Hepatocyte (in vitro differentiated cells): ENCODE results near the gene HTR2B. TPM values are rescaled to one million over a fixed set of nuclear protein-coding genes. Genes with fewer than 3 reads are reported as not detected.

ENCODE experiments used
- DNase-seq: peaks from one replicate; pipeline ENCODE4 v3.0.0-alpha.2; 2016; ENCODE audit warnings: low spot score
- H2AFZ ChIP-seq: fragments of 200-600 bp; sonication (generic); 2 replicates; pipeline ENCODE4 v1.6.0; 2016; ENCODE audit warnings: antibody characterized with exemption, mild to moderate bottlenecking
- H3K27ac ChIP-seq: fragments of 200-600 bp; sonication (generic); 2 replicates; pipeline ENCODE4 v1.5.1; 2016; ENCODE audit warnings: mild to moderate bottlenecking
- H3K27me3 ChIP-seq: fragments of 200-600 bp; sonication (generic); 2 replicates; pipeline ENCODE4 v1.6.1; 2016
- H3K36me3 ChIP-seq: fragments of 200-600 bp; sonication (generic); replicated peaks from 2 replicates; pipeline ENCODE4 v1.5.1; 2016; ENCODE audit warnings: low read depth; ENCODE audit not compliant: insufficient read depth
- H3K4me1 ChIP-seq: fragments of 200-600 bp; sonication (generic); 2 replicates; pipeline ENCODE4 v1.5.1; 2016; ENCODE audit warnings: mild to moderate bottlenecking, moderate library complexity; ENCODE audit not compliant: insufficient read depth
- H3K4me2 ChIP-seq: fragments of 200-600 bp; sonication (generic); 2 replicates; pipeline ENCODE4 v1.6.0; 2016
- H3K4me3 ChIP-seq: fragments of 200-600 bp; sonication (generic); 2 replicates; pipeline ENCODE4 v1.5.1; 2016; ENCODE audit warnings: mild to moderate bottlenecking
- H3K79me2 ChIP-seq: fragments of 200-600 bp; sonication (generic); 2 replicates; pipeline ENCODE4 v1.6.0; 2017; ENCODE audit warnings: mild to moderate bottlenecking
- H3K9me2 ChIP-seq: fragments of 200-600 bp; sonication (generic); replicated peaks from 2 replicates; pipeline ENCODE4 v1.6.0; 2017; ENCODE audit warnings: mild to moderate bottlenecking; ENCODE audit not compliant: insufficient read depth
- H3K9me3 ChIP-seq: fragments of 200-600 bp; sonication (generic); 2 replicates; pipeline ENCODE4 v1.5.1; 2016; ENCODE audit warnings: low read depth, mild to moderate bottlenecking
- H4K20me1 ChIP-seq: fragments of 200-600 bp; sonication (generic); 2 replicates; pipeline ENCODE4 v1.6.0; 2016; ENCODE audit warnings: mild to moderate bottlenecking; ENCODE audit not compliant: insufficient read depth, poor library complexity, severe bottlenecking
- CTCF ChIP-seq: fragments of 200-600 bp; sonication (generic); IDR thresholded peaks from 2 replicates; pipeline ENCODE4 v1.5.1; 2016; ENCODE audit warnings: antibody characterized with exemption, mild to moderate bottlenecking; ENCODE audit not compliant: poor library complexity
- EZH2 ChIP-seq: fragments of 200-600 bp; sonication (generic); IDR thresholded peaks from 2 replicates; pipeline ENCODE4 v1.6.1; 2016; ENCODE audit warnings: antibody characterized with exemption, mild to moderate bottlenecking, borderline replicate concordance
- EZH2phosphoT487 ChIP-seq: fragments of 200-600 bp; sonication (generic); IDR thresholded peaks from one replicate; pipeline ENCODE4 v1.6.1; 2018; ENCODE audit warnings: antibody characterized with exemption, mild to moderate bottlenecking, low read depth, moderate library complexity; ENCODE audit not compliant: unreplicated experiment, severe bottlenecking
- WGBS: methylation state at CpG from one replicate; pipeline ENCODE4 v1.1.6; 2016; ENCODE audit warnings: low lambda C conversion rate; ENCODE audit errors: missing lambda C conversion rate; 5-methylcytosine and 5-hydroxymethylcytosine counted together
- polyA plus RNA-seq: library from polyadenylated mRNA; unstranded; fragments of >200 nt; fragmentation: Nextera tagmentation; extraction: Ambion mirVana; gene quantifications from 2 replicates; pipeline ENCODE4 v1.2.1, GENCODE V29; 2016
- total RNA-seq: library from RNA; depleted of rRNA; stranded (reverse); fragments of >200 nt; gene quantifications from 2 replicates; pipeline ENCODE4 v1.2.3, GENCODE V29; 2014

Gene HTR2B
- total and polyA plus RNA-seq, 2 experiments from 2014 or later = 0.73 to 1.1 TPM

GRCh38 chr2:231126123-231126522, 1.3 kb upstream of the HTR2B start:
- no peak for DNase-seq
- H3K27ac ChIP-seq = no peak overlapping the region
- TF ChIP-seq EZH2phosphoT487 = no peak
- no peak for TF ChIP-seq CTCF
- no peak for TF ChIP-seq EZH2

GRCh38 chr2:231123362-231123898, 1.4 kb downstream of the HTR2B start:
- no peak for TF ChIP-seq EZH2
- TF ChIP-seq CTCF = no peak
- TF ChIP-seq EZH2phosphoT487 = no peak
- Histone ChIP-seq H3K79me2 (peaks cover 30% of the 10 kb centered on the region), H3K4me2 (peak overlapping the region; percentile 64), H2AFZ (no peak overlapping the region), H3K27ac (peak overlapping the region; percentile 37), H3K4me3 (no peak overlapping the region), H3K27me3 (no peaks in the 10 kb centered on the region), H3K9me2 (no peaks in the 10 kb centered on the region), H3K4me1 (peaks cover 25% of the 10 kb centered on the region), H3K36me3 (no peaks in the 10 kb centered on the region), H3K9me3 (no peaks in the 10 kb centered on the region), H4K20me1 (no peaks in the 10 kb centered on the region)
- WGBS = 27% methylated on average over 4 of the region's 4 CpGs
- no peak for DNase-seq

More at GRCh38 chr2:231126123-231126522, 1.3 kb upstream of the HTR2B start:
- H3K36me3 ChIP-seq = no peaks in the 10 kb centered on the region
- 98% methylated on average over 7 of the region's 7 CpGs for WGBS
- H3K9me3 ChIP-seq = no peaks in the 10 kb centered on the region
- no peak overlapping the region for H3K4me3 ChIP-seq
- H3K27me3 ChIP-seq = no peaks in the 10 kb centered on the region
- peaks cover 39% of the 10 kb centered on the region for H3K4me1 ChIP-seq
- H4K20me1 ChIP-seq = no peaks in the 10 kb centered on the region
- no peaks in the 10 kb centered on the region for H3K9me2 ChIP-seq
- H2AFZ ChIP-seq = no peak overlapping the region
- no peak overlapping the region for H3K4me2 ChIP-seq
- H3K79me2 ChIP-seq = peaks cover 35% of the 10 kb centered on the region

GRCh38 chr2:231118614-231118942, 6.3 kb downstream of the HTR2B start:
- Histone ChIP-seq H3K4me2 (peak overlapping the region; percentile 2), H2AFZ (no peak overlapping the region), H3K27me3 (no peaks in the 10 kb centered on the region), H3K79me2 (peaks cover 11% of the 10 kb centered on the region), H3K9me2 (no peaks in the 10 kb centered on the region), H3K9me3 (no peaks in the 10 kb centered on the region), H3K4me1 (peaks cover 11% of the 10 kb centered on the region), H3K36me3 (no peaks in the 10 kb centered on the region), H3K27ac (no peak overlapping the region), H3K4me3 (no peak overlapping the region), H4K20me1 (no peaks in the 10 kb centered on the region)
- WGBS = 16% methylated on average over 2 of the region's 2 CpGs
- TF ChIP-seq CTCF (no peak), EZH2phosphoT487 (no peak), EZH2 (no peak)
- DNase-seq = no peak
